ENCODE data around the gene ADCY2.
A peak's percentile ranks its signal among the peaks of the same experiment; 100 is the strongest.

Gene ADCY2

DNA sequence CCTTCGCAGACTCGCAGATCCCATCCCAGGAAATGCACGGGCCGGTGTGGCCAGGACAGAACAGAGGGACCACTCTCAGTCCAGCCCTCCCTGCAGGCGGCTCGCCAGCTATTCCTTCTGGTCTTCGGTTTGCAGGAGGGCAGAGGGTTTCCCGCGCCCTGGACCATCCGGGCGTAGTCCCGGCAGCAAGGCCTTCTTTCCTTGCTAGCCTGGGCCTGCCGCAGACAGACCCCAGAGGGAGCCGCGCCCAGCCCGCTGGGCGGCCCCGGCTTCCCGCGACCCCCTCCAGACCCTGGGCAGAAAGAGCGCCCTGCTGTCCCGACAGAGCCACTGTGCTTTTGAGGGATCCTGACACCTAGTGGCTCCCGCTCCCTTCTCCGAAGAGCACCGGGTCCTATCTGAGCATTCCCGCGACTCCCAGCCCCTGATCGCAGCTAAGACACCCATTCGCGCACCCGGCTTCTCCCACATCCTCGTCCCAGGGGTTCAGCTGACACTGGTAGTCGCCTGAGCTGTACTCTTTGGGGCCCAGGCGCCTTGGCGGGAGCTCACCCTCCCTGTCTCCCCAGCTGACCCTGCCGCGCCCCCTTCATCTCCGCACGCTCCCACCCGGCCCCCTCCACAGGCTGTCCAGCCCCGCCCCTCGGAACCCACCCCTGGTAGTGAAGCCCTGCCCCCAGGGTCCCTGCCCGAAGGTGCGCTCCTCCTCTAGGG is 453.9 kb downstream of the ADCY2 start:
- peak in 2 of 5 donors; percentile 7 to 16 for DNase-seq

DNA sequence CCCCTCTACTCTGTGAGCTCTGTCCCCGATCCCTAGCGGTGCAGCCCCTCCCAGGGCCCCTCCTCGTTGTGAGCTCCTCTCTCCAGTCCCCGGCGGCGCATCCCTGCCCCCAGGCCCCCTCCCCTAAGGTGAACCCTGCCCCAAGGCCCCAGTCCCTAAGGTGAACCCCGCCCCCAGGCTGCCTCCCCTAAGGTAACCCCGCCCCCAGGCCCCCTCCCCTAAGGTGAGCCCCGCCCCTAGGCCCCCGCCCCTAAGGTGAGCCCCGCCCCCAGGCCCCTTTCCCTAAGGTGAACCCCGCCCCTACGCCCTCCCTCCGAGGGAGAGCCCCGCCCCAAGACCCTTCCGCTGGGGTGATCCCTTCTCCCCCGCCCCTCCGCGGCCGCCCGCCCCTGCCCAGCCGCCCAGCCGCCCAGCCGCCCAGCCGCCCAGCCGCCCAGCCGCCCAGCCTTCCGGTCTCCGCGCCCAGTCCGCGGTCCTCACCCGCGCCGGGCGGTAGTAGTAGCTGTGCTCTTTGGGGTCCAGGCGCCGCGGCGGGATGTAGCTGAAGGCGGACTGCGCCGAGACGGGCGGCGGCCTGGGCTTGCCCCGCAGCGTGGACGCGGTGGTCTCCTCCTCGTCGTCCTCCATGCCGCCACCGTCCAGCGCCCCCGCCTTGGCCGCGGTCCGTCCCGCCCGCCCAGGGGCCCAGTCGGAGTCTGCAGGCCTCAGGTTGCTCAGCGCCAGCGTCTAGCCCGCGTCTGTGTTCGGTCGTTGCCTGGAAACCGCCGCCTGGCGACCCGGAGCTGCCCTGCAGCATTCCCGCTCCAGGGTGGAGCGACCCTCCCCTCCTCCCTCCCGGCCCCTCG is 454.7 kb downstream of the ADCY2 start, which contains the start of gene CFAP90:
Gene CFAP90, minus strand, starts transcription at position 739 of the 845 bp plus-strand sequence. Its CDS starts 112 bp downstream, at position 627.
- DNase-seq: peak in 4 of 5 donors; percentile 21 to 35 (median 25)

- no peak for DNase-seq
Measured at GRCh38 chr5:7851240-7851592, 455.3 kb downstream of the ADCY2 start.

DNA sequence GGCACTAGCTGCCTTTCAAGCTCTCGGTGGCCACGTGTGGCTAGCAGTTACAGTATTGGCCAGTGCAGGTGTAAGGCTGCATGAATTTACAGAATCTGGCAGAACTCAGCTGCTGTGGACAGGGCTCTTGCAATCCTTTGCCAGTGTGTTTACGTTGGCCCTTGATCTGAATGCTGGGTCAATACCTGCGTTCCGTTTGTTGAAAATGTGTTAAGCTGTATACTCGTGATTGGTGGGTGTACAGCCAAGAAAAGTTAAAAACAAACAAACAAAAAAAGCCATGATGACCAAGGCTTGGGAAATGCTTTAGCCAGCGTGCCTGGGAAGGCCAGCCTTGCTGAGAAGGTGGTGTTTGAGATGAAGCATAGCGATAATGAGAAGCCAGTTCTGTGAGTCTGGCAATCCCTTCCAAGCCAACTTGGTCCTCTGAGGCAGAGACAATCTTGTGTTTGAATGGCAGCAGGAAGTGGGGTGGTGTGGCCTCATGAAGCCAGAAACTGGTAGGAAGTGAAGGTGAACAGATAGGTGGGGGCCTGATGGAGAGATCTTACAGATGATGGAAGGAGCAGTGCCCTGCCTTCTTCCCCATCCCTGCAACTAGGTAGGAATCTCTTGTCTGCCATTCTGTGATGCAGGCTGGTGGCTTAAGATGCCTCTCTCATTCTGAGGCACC is 455.8 kb downstream of the ADCY2 start:
- DNase-seq: no peak

GRCh38 chr5:7852542-7852941 is 456.6 kb downstream of the ADCY2 start:
- DNase-seq: no peak

DNA sequence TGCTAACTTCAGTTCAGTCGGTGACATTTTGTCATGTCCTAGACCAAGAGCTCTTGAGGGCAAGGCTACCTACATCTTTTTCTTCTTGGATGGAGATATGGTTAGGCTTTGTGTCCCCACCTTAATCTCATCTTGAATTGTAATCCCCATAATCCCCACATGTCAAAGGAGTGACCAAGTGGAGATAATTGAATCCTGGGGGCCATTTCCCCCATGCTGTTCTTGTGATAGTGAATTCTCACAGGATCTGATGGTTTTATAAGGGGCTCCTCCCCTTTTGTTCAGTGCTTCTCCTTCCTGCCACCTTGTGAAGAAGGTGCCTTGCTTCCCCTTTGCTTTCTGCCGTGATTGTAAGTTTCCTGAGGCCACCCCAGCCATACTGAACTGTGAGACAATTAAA is 457.1 kb downstream of the ADCY2 start:
- no peak for DNase-seq

DNA sequence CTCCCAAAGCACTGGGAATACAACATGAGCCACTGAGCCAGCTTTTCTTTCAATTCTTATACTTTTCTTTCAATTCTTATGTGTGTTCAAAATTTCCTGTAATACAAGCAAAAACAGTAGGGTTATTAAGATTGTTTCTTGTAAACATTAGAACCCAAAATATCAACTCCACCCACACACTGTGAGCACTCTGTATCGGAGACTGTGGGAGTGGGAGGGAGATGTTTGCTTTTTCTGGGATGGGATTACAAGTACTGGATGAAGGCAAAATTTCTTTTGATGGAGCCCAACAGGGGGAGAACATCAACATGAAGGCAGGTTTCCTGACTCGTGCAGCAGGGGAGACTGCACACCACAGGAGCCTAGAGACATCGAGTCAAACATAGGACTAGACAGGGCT is 459.7 kb downstream of the ADCY2 start:
- DNase-seq: no peak

- peak in 1 of 5 donors; percentile 70 for DNase-seq
Measured at GRCh38 chr5:7856855-7857254, 460.9 kb downstream of the ADCY2 start.

DNA sequence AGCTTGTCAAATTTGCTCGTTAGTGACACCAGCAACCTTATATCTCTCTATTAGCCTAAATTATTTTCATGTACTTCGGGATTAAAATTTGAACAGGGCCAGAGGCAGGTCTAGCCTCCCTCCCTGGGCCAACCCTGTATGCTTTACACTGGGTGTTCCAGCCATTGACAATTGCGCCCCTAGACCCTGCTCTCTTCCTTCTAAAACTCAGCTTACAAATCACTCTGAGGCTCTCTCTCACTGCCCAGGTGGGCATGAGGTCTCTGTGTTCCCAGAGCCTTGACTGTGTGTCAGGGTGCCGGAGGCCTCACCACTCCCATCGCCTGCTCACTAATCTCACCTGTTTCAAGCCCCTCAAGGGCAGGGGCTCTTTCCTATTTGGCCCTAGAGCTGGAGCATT is 461.4 kb downstream of the ADCY2 start:
- no peak for DNase-seq

GRCh38 chr5:7857926-7858632 is 462.1 kb downstream of the ADCY2 start:
- peak in 1 of 5 donors; percentile 71 for DNase-seq

DNA sequence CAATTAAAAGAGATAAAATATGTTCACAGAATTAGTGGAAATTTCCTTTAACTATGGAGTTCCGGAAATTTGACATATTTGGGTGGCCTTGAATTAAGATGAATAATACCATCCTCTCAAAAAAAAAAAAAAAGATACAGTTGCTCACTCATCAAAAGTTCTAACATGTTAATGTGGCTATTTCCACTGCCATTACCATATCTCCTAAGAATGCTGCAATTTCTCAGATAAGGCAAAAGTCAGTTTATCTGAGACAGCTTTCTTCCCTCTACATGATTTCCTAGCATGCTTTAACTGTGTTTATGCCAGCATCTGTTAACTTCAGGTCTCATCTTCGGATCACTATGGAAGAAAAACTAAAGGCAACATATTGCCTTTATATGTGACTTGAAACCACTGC is 470.3 kb downstream of the ADCY2 start:
- no peak for DNase-seq

- DNase-seq: no peak
Measured at GRCh38 chr5:7867260-7867659, 471.3 kb downstream of the ADCY2 start.

- no peak for DNase-seq
Measured at GRCh38 chr5:7868427-7868772, 472.5 kb downstream of the ADCY2 start.

GRCh38 chr5:7868773-7869473 is 473.0 kb downstream of the ADCY2 start, which contains the start of the genes FASTKD3 and MTRR:
Gene FASTKD3, minus strand, starts transcription at chr5:7869031. Its CDS starts 948 bp downstream, at chr5:7868083.
Gene MTRR, plus strand, starts transcription at chr5:7869148. Its CDS starts 1,647 bp downstream, at chr5:7870795.
- DNase-seq: peak; percentile 74 to 91 (median 84)

- DNase-seq: peak in 3 of 5 donors; percentile 9 to 56 (median 21)
Measured at GRCh38 chr5:7869474-7870136, 473.7 kb downstream of the ADCY2 start.

DNA sequence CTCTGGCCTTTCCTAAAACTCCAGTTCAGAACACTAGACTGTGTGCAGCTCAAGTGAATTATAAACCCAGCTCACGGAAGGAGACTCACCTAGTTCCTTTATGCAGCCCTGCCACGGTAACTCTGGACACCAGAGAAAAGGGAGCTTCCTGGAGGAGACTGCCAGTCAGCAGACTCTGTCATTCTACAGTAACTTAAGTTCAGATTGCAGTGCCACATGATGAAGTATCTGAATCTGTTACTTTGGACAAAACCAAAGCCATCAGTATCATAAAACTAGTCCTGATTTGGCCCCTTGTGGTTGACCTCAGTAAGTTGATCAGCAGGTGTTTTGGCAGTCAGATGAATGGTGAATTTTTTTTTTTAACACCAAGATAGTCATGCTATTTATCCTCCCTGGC is 475.7 kb downstream of the ADCY2 start:
- DNase-seq: peak in 1 of 5 donors; percentile 38

DNA sequence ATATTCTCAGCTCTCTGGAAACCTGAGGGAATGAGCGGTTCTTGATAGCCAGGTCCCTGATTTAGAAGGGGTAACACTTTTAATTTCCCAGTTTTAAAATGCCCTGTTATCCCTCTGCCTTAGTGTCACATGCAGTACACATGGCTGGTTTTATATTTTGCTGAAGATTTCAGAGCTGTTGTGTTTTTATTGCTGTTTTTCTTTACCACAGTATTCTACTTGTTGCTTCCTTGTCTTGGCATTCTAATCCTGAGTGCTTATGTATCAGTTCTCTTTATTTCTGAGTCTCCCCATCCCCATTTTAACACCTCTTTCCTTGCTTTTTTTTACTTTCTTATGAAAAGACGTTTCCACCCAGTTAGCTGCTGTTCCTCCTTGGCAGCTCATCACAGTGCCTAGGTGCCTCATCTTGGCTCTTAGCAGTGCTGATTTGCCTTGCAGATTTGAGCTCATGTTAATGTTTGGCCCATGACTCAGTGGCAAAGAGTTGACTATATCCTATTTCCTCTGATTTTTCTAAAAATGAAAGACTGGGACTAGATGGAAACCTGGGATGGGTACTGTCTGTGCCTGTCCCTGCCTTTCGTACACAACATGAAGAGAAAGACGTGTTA is 476.7 kb downstream of the ADCY2 start:
- peak in 1 of 5 donors; percentile 18 for DNase-seq

GRCh38 chr5:7873216-7873615 is 477.3 kb downstream of the ADCY2 start:
- DNase-seq: peak in 2 of 5 donors; percentile 7 to 84

- DNase-seq: no peak
Measured at GRCh38 chr5:7874639-7875038, 478.7 kb downstream of the ADCY2 start.

DNA sequence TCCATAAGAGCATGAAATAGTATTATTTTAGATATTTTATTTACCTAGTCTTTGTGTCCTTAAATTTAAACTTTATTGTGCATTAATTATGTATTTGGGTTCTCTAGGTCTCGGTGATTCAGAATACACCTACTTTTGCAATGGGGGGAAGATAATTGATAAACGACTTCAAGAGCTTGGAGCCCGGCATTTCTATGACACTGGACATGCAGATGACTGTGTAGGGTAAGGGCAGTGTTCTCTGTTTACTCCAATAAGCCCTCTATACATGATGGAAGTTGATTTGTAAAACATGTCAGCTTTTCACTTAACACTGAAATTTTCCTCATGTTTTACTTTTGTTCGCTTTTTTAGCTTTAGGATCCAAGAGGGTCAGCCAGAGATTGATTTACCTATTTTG is 479.2 kb downstream of the ADCY2 start:
- DNase-seq: no peak

- DNase-seq: peak in 1 of 5 donors; percentile 61
Measured at GRCh38 chr5:7876867-7877266, 480.9 kb downstream of the ADCY2 start.
